BJ (cell line): Measurements from ENCODE around the gene TEX19. TPM values are rescaled to one million over a fixed set of nuclear protein-coding genes. Genes with fewer than 3 reads are reported as not detected.

Experiments
- CTCF ChIA-PET: fragments of 350-600 bp; formaldehyde crosslinking; extraction: SDS; loops from one replicate; lab custom pipeline; 2021; ENCODE audit warnings: antibody characterized with exemption, inconsistent platforms; lab: Yijun Ruan, JAX
- POLR2A ChIA-PET: fragments of 300-600 bp; sonication (Branson Sonifier 250); formaldehyde crosslinking; extraction: SDS; loops from one replicate; lab custom pipeline; 2021; ENCODE audit warnings: antibody characterized with exemption; lab: Charles Lee
- DNase-seq: peaks from one replicate; pipeline ENCODE4 v3.0.0-alpha.2; 2011; ENCODE audit warnings: low read depth
- H3K27me3 ChIP-seq: 2 replicates; pipeline ENCODE4 v1.6.0; 2011; ENCODE audit warnings: low read length; ENCODE audit not compliant: control insufficient read depth, insufficient read depth
- H3K36me3 ChIP-seq: 2 replicates; pipeline ENCODE4 v1.5.1; 2011; ENCODE audit warnings: low read length; ENCODE audit not compliant: control insufficient read depth, insufficient read depth
- H3K4me3 ChIP-seq: 2 replicates; pipeline ENCODE4 v1.5.1; 2011; ENCODE audit warnings: low read depth, mild to moderate bottlenecking, control low read depth, low read length
- polyA plus RNA-seq: library from polyadenylated mRNA; depleted of rRNA; stranded (reverse); fragments of >200 nt; gene quantifications from 2 replicates; pipeline ENCODE4 v1.2.3, GENCODE V29; 2011
- TF ChIP-seq, protein P1 (sequence below): IDR thresholded peaks from 2 replicates; pipeline ENCODE4 v1.5.1; 2011; ENCODE audit warnings: low read depth, mild to moderate bottlenecking, control low read depth, inconsistent platforms, low read length, moderate library complexity; ENCODE audit not compliant: insufficient read depth

Gene TEX19
- polyA plus RNA-seq, 1 experiment: 0.06 TPM

DNA sequence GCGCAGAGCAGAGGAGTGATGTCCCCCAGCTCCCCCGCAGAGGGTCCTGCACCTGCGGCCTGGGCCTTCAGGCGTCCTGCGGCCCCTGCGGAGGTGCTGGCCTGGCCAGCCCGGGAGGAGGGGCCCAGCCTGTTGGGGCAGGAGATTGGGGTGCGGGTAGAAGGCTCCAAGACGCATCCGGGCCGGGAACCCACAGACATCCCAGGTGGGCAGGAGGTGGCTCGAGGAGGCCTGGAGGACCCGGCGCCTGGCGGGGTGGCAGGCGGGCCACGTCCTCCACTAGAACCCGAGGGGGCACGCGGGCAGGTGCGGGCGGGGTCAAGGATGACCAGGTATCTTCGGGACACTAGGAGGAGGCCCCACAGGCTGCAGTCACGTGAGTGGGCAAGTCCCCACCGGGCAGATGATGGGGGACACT, 24.8 kb upstream of the TEX19 start:
- Histone ChIP-seq H3K27me3 (0 out of 2 replicates have a peak, but pooled peaks cover 1% of the 10 kb centered on the region), H3K36me3 (no peaks in the 10 kb centered on the region; the same call in 1 of the 2 replicates), H3K4me3 (peak overlapping the region; percentile 64)
- POLR2A ChIA-PET: interaction anchor here (0.6 kb wide), 1 partner anchor 23 kb away, joined by 6 read pairs; no protein-coding TSS in a partner anchor
- CTCF ChIA-PET: interaction anchor here (0.9 to 2.4 kb wide), 3 partner anchors 16 to 298 kb away, joined by 4 to 9 read pairs (median 8); no protein-coding TSS in a partner anchor
- no peak for DNase-seq
- TF ChIP-seq, protein P1, sequence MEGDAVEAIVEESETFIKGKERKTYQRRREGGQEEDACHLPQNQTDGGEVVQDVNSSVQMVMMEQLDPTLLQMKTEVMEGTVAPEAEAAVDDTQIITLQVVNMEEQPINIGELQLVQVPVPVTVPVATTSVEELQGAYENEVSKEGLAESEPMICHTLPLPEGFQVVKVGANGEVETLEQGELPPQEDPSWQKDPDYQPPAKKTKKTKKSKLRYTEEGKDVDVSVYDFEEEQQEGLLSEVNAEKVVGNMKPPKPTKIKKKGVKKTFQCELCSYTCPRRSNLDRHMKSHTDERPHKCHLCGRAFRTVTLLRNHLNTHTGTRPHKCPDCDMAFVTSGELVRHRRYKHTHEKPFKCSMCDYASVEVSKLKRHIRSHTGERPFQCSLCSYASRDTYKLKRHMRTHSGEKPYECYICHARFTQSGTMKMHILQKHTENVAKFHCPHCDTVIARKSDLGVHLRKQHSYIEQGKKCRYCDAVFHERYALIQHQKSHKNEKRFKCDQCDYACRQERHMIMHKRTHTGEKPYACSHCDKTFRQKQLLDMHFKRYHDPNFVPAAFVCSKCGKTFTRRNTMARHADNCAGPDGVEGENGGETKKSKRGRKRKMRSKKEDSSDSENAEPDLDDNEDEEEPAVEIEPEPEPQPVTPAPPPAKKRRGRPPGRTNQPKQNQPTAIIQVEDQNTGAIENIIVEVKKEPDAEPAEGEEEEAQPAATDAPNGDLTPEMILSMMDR: no peak

DNA sequence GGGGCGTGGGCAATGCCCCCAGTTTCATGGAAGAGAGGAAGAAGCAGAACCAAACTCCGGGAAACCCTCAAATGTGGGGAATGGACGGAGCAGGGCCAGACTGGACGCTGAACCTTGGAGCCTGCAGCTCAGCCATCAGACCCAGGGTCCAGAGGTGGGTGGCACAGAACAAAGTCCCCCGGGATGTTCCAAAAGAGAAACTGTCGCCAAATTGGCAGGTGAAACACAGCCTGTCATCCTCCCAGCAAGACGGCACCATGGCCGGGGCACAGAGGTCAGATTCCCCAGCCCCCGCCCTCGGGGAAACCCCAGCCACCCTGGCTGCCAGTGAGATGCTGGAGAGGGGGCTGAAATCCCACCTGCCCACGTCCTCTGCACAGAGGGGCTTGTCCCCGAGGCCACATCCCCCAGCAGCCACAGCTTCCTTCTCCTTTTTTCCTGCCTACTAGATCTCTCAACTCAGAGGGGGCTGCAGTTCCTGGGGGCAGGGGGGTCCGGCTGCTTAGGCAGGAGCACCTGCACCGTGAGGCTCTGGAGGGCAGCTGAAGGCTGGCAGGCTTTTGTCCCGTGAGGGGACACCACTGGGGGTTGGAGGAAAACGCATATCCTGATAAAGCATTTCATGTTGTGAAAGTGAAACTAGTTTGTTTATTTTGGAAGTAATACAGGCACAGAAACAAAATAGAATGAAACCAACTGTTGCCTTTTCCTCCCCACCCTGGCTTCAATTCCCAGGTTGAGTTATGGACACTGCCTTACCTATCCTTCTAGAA, 24.2 kb upstream of the TEX19 start:
- POLR2A ChIA-PET: interaction anchor here (0.6 kb wide), 1 partner anchor 23 kb away, joined by 6 read pairs; no protein-coding TSS in a partner anchor
- TF ChIP-seq, protein P1: no peak
- no peak for DNase-seq
- H3K27me3 ChIP-seq: 0 out of 2 replicates have a peak, but pooled peaks cover 1% of the 10 kb centered on the region
- CTCF ChIA-PET: interaction anchor here (0.9 kb wide), 1 partner anchor 299 kb away, joined by 4 read pairs; no protein-coding TSS in a partner anchor
- H3K36me3 ChIP-seq: no peaks in the 10 kb centered on the region; the same call in 1 of the 2 replicates
- H3K4me3 ChIP-seq: peak overlapping the region; percentile 32

DNA sequence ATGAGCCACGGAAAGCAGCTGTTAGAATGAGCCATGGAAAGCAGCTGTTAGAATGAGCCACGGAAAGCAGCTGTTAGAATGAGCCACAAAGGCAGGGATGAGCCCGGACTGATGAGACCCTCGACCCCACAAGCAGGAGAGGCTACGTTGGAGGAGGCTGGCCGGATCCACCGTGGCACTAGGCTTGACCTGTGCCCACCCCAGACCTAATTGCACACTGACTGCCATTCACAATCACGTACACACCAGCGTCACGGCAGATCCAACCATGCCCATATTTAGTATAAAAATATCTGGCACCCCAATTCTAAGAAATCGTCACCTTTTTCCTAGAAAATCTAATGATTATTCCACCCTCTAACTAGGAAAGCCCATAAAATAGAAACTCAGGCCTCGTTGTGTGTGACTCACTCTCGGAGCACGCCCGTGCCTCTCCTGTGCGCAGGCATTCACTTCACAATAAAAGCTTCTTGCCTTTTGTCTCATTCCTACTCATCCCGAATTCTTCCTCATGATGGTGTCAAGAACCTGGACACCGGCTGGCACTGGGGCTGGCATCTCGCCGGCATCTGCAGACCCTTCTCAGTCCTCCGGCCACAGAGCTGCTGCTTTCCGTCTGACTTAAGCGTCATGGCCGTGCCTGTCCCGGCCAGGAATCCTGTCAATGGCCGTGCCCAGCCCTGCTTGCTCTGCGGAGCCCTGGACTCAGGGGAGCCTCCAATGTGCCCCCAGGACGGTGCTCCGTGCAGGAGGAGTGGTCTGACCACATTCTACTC, 20.0 kb upstream of the TEX19 start:
- no peak for DNase-seq
- TF ChIP-seq, protein P1: no peak
- Histone ChIP-seq H3K4me3 (peak overlapping the region; percentile 1), H3K27me3 (no peaks in the 10 kb centered on the region), H3K36me3 (no peaks in the 10 kb centered on the region)
- ChIA-PET CTCF (interaction anchor here (0.5 to 2.8 kb wide), 6 partner anchors 12 to 250 kb away, joined by 3 to 9 read pairs (median 3); no protein-coding TSS in a partner anchor), POLR2A (interaction anchor here (0.5 to 0.7 kb wide), 2 partner anchors 368 to 414 kb away, joined by 3 to 7 read pairs; no protein-coding TSS in a partner anchor)

DNA sequence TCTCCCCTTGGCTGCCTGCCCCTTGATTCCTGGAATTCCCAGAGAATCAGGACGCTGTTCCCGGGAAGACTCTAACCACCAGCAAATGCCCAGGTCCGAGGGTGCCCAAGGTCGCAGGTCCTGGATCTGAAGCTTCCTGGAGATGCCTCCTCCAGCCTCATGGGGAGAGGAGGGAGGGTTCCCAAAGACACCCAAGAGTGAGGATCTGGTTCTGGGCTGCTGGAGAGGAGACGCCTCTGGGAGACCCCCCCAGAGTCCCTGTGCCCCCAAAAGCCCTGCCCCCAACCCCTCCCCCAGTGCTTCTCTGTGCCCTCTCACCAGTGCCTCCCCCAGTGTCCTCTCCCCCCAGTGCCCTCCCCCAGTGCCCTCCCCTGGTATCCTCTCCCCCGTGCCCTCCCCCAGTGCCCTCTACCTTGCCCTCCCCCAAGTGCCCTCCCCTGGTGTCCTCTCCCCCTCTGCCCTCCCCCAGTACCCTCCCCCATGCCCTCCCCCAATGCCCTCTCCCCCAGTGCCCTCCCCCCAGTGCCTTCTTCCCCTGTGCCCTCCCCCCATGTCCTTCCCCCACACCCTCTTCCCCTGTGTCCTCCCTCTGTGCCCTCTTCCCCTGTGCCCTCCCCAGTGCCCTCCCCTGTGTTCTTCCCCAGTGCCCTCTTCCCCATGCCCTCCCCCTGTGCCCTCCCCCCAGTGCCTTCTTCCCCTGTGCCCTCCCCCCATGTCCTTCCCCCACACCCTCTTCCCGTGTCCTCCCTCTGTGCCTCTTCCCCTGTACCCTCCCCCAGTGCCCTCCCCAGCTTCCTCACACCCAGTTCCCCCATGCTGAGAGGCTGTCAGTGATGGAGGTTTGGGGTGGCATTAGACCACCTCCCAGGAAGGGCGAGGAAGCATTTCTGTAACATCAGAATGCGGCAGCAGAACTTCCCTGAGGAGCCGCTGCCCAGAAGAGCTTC, 19.1 kb upstream of the TEX19 start:
- TF ChIP-seq, protein P1: no peak
- POLR2A ChIA-PET: no interaction called here
- H3K27me3 ChIP-seq: no peaks in the 10 kb centered on the region
- no peaks in the 10 kb centered on the region for H3K36me3 ChIP-seq
- CTCF ChIA-PET: interaction anchor here (1.1 to 2.8 kb wide), 2 partner anchors 11 to 134 kb away, joined by 3 to 9 read pairs; no protein-coding TSS in a partner anchor
- DNase-seq: no peak
- peak overlapping the region; percentile 1 for H3K4me3 ChIP-seq
